Hematopoietic multipotent progenitor cell treated with erythropoietin and hydrocortisone succinate and interleukin-3 and kit ligand, for 8 days (in vitro differentiated cells): ENCODE results near the gene NFIC.
A peak's percentile ranks its signal among the peaks of the same experiment; 100 is the strongest.
"Not testable (repeated sequence)": the region's sequence is repeated elsewhere in the genome, so short reads cannot be mapped to it uniquely, and the experiment has no call there.

ENCODE experiments used
- DNase-seq: peaks from one replicate; pipeline ENCODE4 v3.0.0-alpha.2; 2015

Gene NFIC

DNA sequence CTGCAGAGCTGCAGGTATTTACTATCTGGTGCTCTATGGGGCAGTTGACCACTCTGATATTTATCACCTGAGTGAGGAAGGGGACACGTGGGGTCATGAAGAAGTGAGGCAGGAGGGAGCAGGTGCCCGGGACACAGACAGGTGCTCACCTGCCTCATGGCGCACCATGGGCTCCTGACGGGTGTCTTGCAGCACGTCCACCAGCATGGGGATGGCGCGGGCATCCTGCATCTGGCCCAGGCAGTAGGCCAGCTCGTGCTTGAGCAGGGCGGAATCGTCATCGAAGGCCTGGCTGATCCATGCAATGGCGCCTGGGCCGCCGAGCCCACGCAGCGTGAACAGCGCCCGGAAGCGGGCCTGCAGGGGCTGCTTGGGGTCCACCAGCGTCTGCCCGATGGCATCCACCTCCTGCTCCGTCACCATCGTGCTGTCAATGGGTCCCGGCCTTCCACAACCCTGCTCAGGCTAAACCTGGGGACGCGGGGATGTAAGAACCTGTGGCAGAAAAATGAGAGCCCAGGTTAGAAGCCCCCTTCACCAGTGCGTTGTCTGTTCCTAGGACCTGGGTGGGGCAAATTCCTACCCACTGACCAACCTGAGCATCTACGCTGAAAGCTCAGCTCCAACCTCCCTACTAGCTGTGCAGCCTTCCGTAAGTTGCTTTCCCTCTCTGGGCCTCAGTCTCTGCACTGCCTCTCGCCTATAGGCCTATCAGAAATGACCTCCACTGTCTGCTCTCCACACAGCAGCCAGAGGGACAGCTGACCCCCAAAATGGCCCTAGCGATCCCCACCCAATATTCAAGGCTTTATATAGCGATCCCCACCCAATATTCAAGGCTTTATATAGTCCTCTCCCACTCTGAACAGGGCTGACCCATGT lies 130.2 kb downstream of the NFIC start:
- DNase-seq, result no peak

DNA sequence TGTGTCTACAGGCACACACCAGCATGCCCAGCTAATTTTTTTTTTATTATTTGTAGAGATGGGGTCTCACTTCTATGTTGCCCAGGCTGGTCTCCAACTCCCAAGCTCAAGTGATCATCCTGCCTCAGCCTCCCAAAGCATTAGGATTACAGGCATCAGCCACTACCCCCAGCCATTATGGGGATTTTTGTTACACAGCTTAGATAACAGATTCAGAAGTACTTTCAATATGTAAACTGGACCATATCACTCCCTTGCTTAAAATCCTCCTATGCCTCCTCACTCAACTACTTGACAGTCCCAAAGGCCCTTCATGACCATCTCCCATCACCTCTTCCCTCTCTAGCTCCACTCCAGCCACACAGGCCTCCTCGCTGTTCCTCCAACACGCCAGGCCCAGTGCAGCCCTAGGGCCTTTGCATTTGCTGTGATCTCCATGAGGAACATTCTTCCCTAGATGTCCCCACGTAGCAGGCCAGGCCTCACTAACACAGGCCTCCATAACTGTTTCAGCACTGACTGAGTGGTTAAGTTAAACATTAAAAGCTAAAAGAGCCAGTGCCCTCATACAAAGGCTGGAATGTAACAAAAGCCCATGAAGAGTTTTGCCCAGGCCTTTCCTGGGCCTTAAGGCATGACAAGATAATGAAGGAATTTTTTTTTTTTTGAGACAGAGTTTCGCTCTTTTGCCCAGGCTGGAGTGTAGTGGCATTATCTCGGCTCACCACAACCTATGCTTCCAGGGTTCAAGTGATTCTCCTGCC lies 131.6 kb downstream of the NFIC start:
- DNase-seq, result no peak

DNA sequence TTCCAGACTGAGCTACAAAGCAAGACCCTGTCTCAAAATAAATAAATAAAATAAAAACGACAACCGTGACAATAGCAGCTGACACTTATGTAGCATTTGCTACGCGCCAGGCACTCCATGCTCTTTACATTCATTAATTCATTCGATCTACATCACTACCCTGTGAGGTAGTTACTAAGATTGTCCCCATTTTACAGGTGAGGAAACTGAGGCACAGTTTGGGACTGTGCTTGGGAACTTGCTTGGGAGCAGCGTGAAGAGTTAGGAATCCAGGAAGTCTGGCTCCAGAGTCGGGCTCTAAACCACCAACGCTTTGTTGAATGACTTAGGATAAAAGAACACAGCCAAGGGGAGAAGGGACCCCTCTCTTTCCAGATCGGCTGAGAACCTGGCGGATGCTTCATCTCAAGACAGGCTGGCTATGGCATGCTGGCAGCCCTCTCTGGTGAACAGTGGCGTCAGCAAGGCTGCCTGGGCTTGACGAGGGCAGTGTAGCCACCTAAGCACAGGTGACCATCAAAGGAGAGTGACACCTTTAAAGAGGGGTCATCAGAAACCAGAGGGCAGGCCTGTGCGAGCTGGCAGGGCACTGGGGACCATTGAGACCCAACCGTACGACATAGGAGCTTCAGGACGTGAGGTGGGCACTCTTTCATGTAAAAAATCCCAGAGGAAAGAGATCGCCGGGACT lies 133.5 kb downstream of the NFIC start:
- DNase-seq, result no peak

DNA sequence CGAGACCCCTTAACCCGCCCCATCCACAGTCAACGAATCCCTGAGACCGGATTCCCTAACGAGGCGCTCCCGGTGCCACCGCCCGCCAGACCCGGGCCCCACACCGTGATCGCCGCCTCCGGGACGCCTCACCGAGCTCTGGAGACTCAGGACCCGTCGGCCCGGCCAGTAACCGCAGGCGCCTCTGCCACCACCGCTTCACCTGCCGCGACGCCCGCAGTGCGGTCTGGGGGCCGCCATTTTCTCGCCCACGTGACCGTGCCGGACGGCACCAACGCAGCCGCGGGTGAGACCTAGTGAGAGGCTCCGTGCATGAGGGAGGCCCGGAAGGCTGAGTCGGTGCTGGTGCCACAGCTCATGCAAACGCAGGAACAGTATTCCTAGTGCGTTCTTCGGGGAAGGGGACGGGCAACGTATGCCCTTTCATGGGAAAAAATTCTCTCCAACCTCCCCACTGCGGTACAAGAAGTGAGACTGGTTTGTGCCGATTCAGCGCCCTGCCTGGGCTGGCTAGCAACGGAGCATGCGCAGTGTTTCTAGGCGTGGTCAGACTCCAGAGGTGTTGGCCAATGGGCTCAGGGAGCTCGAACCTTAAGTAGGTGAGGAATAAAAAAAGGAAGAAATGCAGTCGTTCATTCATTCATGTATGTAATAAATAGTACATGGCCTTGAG lies 134.2 kb downstream of the NFIC start, which contains the start of gene DOHH:
Gene DOHH (minus strand): TSS at position 246 of the 673 bp plus-strand sequence. CDS start 3,860 bp downstream, outside the sequence.
- DNase-seq, result peak; percentile 99

DNA sequence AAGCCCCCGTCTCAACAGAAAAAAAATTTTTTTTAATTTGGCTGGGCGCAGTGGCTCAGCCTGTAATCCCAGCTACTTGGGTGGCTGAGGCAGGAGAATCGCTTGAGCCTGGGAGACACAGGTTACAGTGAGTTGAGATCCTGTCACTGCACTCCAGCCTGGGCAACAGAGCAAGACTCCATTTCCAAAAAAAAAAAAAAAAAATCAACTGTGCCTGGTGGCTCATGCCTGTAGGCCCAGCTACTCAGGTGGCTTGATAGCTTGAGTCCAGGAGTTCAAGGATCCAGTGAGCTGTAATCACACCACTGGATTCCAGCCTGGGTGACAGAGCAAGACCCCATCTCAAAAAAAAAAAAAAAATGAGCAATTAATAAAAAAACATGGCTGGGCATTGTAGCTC lies 135.4 kb downstream of the NFIC start:
- DNase-seq, result no peak

DNA sequence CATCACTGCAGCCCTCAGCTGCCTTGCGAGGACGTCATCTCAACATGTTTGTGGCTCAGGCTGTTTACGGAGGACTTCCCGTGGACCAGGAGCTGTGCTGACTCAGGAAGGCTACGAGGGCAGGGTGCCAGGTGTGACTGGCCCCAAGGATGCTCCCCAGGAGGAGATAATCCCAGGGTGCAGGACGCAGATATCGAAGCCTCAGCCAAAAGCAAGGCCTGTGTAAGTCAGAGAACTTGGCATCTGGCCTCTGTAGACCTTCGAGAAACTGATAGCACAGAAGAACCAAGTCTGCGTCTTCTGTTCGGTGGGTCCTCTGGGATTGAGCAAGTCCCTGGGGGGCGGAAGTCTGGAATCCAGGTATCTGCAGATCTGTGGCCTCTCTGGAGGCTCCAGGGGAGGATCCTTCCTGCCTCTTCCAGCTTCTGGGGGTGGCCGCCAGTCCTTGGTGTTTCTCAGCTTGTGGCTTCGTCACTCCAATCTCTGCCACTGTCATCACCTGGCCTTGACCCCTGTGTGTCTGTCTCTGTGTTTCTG lies 136.7 kb downstream of the NFIC start:
- DNase-seq, result peak; percentile 82

DNA sequence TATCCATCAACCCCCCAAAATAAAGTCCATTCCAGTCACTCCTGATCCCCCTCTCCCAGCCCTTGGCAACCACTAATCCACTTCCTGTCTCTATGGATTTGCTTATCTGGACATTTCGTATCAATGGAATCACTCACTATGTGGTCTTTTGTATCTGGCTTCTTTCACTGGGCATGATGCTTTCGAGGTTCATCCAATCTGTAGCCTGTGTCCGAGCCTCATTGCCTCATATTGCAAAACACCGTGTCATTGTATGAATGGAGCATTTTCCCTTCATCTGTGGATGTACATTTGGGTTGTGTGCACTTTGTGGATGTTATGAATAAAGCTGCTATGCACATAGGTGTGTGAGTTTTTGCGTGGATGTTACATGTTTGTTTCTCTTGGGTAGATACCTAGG lies 138.4 kb downstream of the NFIC start:
- no peak for DNase-seq

DNA sequence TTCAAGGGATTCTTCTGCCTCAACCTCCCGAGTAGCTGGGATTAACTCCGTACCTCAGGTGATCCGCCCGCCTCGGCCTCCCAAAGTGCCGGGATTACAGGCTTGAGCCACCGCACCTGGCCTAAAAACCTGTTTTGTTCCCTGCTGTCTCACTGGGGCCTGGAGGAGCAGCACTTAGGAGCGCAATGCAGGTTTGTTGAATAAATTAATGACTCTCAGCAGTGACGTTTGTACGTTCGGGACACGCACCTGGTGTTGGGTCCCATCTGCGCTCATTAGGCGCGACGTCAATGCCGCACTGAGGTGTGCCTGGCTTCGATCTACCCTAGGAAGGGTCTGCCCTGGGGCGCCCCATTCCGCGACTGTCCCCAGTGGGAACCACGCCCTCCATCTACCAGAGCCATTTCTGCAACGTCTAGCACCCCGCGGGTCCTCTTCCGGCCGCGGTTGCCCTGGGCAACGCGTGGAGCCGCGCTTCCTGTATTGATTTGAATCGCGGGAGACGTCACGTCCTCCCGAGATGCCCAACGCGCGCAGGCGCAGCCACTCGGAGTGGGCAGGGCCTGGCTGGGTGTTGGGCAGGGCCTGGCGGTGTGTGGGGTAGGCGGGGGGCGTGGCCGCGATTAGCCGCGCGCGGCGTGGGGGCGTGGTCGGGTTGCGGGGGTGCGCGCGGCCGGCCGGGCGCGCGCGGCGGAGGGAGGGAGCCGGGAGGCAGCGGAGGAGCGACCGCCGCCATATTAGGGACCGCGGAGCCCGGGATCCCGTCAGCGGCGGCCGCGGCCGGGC lies 139.4 kb downstream of the NFIC start, which contains the start of gene FZR1:
Gene FZR1 (plus strand): TSS at position 714 of the 786 bp plus-strand sequence. CDS start 16,679 bp downstream, outside the sequence.
- DNase-seq, result peak; percentile 99

DNA sequence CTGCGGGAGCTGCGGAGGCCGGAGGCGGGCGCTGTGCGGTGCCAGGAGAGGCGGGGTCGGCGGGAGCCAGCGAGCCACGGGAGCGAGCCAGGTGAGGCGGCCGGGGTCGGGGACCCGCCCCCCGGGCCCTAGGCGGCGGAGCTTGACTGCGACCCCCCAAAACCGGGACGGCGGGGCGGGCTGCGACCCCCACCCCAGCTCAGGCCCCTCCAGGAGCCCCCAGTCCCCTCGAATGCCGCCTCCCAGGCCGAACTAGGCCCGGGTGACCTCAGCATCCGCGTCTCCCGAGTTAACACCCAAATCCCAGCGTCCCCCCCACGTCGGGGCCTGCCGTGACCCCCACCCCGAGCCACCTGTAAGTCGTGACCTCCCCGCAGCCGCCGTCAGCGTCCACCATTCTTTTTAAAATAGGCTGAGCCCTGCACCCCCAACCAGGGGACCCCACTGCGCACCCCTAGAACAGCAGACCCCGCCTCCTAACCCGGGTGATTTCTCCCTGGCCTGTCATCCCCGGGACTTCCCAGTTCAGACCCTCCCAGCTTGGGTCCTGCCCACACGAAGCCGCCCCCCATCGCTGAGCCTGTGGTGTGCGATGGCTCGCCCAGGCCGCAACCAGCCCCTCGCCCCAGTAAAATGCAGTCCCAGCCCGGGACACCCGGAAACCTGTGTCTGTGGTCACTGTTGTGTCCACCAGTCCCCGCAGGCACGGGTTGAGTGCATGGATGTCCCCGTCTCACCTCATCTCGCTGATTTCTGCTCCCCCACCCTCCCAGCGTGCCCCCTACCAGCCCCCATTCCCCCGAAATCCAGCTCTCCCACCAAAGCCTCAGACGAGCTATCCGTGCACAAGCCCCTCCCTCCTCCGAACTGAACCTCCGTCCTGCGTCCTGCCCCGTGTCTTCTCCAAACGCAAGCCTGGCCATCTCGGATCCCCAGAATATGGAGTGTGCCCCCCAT lies 140.3 kb downstream of the NFIC start:
- DNase-seq, result no peak

DNA sequence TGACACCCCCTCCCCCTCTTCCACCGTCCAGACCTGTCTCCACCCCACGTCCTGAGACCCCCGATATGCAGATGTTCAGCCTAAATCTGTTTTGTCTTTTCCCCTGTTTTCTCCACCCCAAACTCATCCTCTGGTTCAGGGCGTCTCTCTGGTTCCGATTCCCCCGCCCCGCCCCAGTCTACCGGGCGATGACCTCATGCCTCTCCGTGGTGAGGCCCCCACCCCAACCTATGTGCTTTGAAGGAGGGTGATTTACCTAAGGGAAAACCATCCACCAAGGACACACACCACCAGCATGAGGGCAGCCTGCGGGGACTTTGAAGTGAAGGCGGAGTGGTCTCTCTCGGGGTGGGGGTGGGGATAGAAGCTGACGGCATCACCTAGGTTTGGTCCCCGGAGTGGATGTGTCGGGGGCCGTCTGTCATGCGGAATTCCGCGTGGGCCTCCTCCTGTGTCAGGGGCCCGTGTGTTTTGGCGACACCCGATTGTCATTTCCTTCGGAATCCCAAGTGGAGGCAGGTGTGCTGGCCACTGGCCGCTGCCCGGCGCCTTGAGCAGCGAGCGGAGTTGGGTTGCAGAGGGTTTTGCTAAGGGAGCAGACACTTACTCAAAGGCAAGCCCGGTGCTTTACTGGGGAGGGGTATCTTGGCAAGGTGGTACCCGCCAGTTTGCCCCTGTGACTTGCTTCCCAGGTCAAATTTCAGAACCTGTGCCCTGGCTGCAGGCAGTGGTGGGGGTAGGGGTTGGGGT lies 141.2 kb downstream of the NFIC start:
- DNase-seq, result no peak

DNA sequence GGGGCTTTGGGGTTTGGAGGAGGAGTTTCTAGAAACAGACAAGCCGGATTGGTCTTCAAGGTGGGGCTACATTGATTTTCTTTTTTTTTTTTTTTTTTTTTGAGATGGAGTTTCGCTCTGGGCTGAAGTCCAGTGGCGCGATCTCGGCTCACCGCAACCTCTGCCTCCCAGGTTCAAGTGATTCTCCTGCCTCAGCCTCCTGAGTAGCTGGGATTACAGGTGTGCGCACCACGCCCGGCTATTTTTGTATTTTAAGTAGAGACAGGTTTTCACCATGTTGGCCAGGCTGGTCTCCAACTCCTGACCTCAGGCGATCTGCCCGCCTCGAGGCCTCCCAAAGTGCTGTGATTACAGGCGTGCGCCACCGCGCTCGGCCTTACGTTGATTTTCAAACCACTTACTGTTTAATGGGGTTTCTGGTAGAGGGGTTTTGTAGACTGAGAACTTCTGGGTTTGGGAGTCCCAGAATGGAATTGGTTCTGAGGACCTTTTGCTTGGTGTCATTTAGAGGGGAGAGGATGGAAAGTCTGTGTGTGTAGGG lies 141.8 kb downstream of the NFIC start:
- DNase-seq, result not testable (repeated sequence)

DNA sequence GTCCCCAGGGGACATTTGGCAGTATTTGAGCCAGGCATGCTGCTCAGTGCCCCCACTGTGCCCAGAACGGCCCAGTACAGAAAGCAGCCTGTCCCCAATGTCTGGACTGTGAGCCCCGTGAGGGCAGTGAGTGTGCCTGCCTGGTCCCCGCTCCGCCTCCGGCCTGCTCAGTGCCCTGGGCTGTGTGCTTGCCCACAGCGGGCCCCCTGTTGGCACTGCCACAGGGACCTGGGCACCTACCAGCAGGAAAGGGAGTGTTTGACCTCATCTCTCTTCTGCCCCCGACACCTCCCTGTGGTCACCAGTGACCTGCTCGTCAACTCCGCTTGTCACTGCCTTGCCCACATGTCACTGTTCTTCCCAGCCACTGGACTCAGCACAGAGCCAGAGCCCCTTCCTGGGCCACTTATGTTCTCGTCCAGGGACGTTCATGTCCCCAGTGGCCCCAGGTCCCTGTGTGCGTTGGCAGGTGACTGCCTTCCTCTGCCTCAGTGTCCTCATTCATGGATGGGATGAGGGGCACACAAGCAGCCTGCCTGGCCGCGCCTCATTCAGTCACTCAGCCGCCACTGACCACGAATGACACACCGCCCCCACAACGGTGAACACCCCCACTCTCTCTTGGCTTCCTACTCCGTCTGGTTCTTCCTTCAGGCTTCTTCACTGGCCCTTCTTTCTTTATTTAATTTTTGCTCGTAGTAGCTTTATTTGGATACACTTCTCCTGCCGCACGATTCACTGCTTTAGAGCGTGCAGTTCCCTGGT lies 142.6 kb downstream of the NFIC start:
- DNase-seq, result no peak

DNA sequence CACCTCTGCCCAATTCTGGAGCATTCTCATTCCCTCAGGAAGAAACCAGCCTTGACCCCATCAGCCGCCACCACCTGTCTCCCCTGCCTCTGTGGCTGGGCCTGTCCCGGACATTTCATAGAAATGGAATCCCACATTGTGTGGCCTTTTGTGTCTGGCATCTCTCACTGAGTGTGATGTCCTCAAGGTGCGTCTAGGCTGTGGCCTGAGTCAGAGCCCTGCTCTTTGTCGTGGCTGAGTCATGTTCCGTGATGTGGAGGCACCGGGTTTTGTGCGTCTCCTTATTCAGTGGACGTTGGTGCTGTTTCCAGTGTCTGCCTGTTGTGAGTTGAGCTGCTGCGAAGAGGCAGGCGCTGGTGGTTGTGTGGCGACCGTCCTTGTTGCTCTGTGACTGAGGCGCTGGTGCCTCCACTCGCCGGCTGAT lies 143.2 kb downstream of the NFIC start:
- DNase-seq, result no peak

DNA sequence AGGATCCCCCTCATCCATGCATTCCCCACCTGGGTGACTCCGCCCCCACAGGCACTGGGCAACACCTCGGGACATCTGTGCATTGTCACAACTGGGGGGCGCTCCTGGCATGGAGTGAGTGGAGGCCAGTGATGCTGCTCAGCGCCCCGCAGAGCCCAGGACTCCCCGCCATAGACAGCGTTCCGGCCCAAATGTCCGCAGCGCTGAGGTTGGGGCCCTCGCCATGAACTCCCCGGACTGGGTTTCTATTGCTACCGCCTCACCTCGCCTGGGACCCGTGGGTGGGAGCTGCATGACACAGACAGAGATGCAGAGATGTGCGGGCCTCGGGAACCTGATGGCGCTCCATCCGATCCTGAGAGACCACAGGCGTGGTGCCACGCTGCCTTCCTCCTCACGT lies 144.3 kb downstream of the NFIC start:
- DNase-seq, result no peak

DNA sequence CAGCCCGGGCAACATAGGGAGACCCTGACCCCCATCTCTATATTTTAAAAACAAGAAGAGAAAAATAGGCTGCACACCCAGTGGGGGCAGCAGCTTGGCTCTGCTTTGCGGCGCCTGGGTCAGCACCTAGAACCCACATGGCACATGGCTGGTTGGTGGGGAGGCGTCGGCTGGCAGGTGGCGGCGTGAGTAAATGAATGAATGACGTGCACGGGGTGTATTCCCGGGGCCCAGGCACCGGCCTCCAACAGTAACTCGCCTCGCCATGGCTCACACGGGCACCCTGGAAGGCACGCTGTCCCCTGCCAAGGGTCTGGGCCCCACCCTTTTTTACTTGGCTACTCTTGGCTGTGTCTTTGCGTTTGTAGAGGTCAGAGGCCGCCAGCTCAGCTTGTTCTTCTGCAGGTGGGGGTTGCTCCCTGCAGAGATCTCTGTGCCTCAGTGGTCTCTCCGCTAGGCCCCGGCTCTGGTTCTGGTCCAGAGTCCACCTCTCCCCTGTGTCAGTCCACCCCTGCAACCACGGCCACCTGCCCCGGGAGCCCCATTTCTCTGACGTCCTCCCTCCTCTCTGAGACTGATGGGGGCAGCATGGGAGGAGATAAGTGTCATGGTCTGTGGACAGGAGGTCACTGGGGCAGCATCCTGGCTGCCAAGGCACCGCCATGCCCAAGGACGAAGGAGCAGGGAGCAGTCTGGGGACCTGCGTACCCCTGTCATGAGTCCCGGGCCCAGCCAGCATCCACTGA lies 145.3 kb downstream of the NFIC start:
- DNase-seq, result no peak

DNA sequence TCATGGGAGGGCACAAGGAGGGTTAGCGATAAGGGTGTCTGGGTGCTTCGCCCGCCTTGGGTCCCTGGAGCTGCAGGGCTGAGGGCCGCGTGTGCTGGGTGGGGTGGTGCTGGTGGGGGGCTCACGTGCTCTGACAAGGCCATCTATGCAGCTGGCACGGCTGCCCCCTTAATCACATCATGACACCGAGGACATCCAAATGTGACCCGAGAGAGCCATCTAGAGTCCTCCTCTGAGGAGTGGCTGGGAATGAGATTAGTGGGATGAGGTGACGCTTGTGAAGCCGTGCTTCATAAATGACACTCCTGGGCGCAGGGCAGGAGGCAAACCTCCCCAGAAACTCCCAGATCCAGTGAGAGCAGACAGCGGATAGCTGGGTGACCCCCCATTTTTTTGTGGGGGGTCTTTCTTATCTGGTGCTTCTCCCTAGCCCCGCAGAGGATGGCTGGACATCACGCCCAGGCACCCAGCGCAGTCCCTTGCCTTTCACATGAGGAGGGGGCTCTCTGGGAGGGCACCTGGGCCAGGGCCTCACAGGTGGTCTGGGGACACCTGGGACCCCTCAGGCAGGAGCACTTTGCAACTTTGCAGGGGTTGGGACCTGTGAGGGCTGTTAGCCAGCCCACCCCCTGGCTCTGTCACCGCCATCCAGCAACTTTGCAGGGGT lies 146.3 kb downstream of the NFIC start:
- no peak for DNase-seq
